DOHH2 (cell line): ENCODE measurements around the gene KRR1.

Experiments used
- H3F3A ChIP-seq: fragments of 200-600 bp; sonication (generic), shearing (Covaris generic); 2 replicates; pipeline ENCODE4 v1.6.0; 2016; ENCODE audit warnings: antibody characterized with exemption, mild to moderate bottlenecking; ENCODE audit not compliant: control insufficient read depth, insufficient read depth
- H3K27ac ChIP-seq: fragments of 200-600 bp; sonication (generic); 2 replicates; pipeline ENCODE4 v1.5.1; 2014; ENCODE audit warnings: low read depth, mild to moderate bottlenecking, low read length, moderate library complexity
- H3K27me3 ChIP-seq: fragments of 200-600 bp; sonication (generic); 2 replicates; pipeline ENCODE4 v1.6.1; 2014; ENCODE audit warnings: mild to moderate bottlenecking, low read length, mixed read lengths; ENCODE audit not compliant: control insufficient read depth
- H3K36me3 ChIP-seq: fragments of 200-600 bp; sonication (generic); 2 replicates; pipeline ENCODE4 v1.6.1; 2014; ENCODE audit warnings: mild to moderate bottlenecking, low read length, moderate library complexity, mixed read lengths; ENCODE audit not compliant: control insufficient read depth
- H3K4me1 ChIP-seq: fragments of 200-600 bp; sonication (generic); 2 replicates; pipeline ENCODE4 v1.6.1; 2014; ENCODE audit warnings: mild to moderate bottlenecking, low read length, mixed read lengths; ENCODE audit not compliant: control insufficient read depth
- H3K4me2 ChIP-seq: fragments of 200-600 bp; sonication (generic); 2 replicates; pipeline ENCODE4 v1.6.0; 2014; ENCODE audit warnings: mild to moderate bottlenecking, low read length, moderate library complexity
- H3K4me3 ChIP-seq: fragments of 200-600 bp; sonication (generic); 2 replicates; pipeline ENCODE4 v1.5.1; 2014; ENCODE audit warnings: mild to moderate bottlenecking, low read length, mixed read lengths
- H3K79me2 ChIP-seq: fragments of 200-600 bp; sonication (generic); 2 replicates; pipeline ENCODE4 v1.6.1; 2014; ENCODE audit warnings: mild to moderate bottlenecking, low read length, mixed read lengths; ENCODE audit not compliant: control insufficient read depth
- H3K9me2 ChIP-seq: fragments of 200-600 bp; sonication (generic); replicated peaks from 2 replicates; pipeline ENCODE4 v1.6.1; 2014; ENCODE audit warnings: mild to moderate bottlenecking, low read length, mixed read lengths; ENCODE audit not compliant: control insufficient read depth
- H3K9me3 ChIP-seq: fragments of 200-600 bp; sonication (generic); 2 replicates; pipeline ENCODE4 v1.6.1; 2014; ENCODE audit warnings: antibody characterized with exemption, low read length, mixed read lengths; ENCODE audit not compliant: control insufficient read depth, insufficient read depth
- H4K20me1 ChIP-seq: fragments of 200-600 bp; sonication (generic); 2 replicates; pipeline ENCODE4 v1.6.0; 2014; ENCODE audit warnings: low read depth, mild to moderate bottlenecking, antibody characterized with exemption, low read length, moderate library complexity; ENCODE audit not compliant: control insufficient read depth, insufficient read depth
- CTCF ChIP-seq: fragments of 200-600 bp; sonication (generic); IDR thresholded peaks from one replicate; pipeline ENCODE4 v1.5.1; 2014; ENCODE audit warnings: antibody characterized with exemption, mild to moderate bottlenecking, low read depth, low read length; ENCODE audit not compliant: poor library complexity, severe bottlenecking
- EZH2phosphoT487 ChIP-seq: fragments of 200-600 bp; sonication (generic); IDR thresholded peaks from 2 replicates; pipeline ENCODE4 v1.6.1; 2017; ENCODE audit warnings: borderline replicate concordance, mild to moderate bottlenecking, antibody characterized with exemption, low read length, moderate library complexity, mixed read lengths

Gene KRR1

GRCh38 chr12:75491169-75491568, 20.2 kb downstream of the KRR1 start:
- Histone ChIP-seq H3K79me2 (peaks cover 4% of the 10 kb centered on the region), H3K9me3 (no peaks in the 10 kb centered on the region), H3F3A (peaks cover 5% of the 10 kb centered on the region; the same call in 1 of the 2 replicates), H3K4me1 (peaks cover 9% of the 10 kb centered on the region), H3K36me3 (peaks cover 65% of the 10 kb centered on the region), H3K27ac (no peak overlapping the region), H3K4me3 (no peak overlapping the region), H3K27me3 (no peaks in the 10 kb centered on the region), H3K9me2 (no peaks in the 10 kb centered on the region), H3K4me2 (no peak overlapping the region), H4K20me1 (no peaks in the 10 kb centered on the region)
- TF ChIP-seq CTCF (no peak), EZH2phosphoT487 (no peak)

GRCh38 chr12:75489613-75490210, 21.7 kb downstream of the KRR1 start:
- Histone ChIP-seq H3K79me2 (peaks cover 15% of the 10 kb centered on the region), H3K27me3 (no peaks in the 10 kb centered on the region), H3K4me2 (no peak overlapping the region), H3K9me2 (no peaks in the 10 kb centered on the region), H3K27ac (no peak overlapping the region), H3K4me1 (peaks cover 5% of the 10 kb centered on the region), H4K20me1 (no peaks in the 10 kb centered on the region), H3K36me3 (peaks cover 63% of the 10 kb centered on the region), H3F3A (peaks cover 8% of the 10 kb centered on the region; the same call in 1 of the 2 replicates), H3K4me3 (no peak overlapping the region), H3K9me3 (no peaks in the 10 kb centered on the region)
- TF ChIP-seq CTCF (no peak), EZH2phosphoT487 (no peak)

- no peaks in the 10 kb centered on the region for H3K9me3 ChIP-seq
- peaks cover 10% of the 10 kb centered on the region; the same call in 1 of the 2 replicates for H3F3A ChIP-seq
- H4K20me1 ChIP-seq = no peaks in the 10 kb centered on the region
- no peak for TF ChIP-seq CTCF
- no peak for TF ChIP-seq EZH2phosphoT487
- H3K9me2 ChIP-seq = no peaks in the 10 kb centered on the region
- H3K4me2 ChIP-seq = no peak overlapping the region
- peaks cover 17% of the 10 kb centered on the region for H3K79me2 ChIP-seq
- H3K36me3 ChIP-seq = peaks cover 61% of the 10 kb centered on the region
- H3K4me1 ChIP-seq = peaks cover 11% of the 10 kb centered on the region
- no peak overlapping the region for H3K27ac ChIP-seq
- no peak overlapping the region for H3K4me3 ChIP-seq
- no peaks in the 10 kb centered on the region for H3K27me3 ChIP-seq
These were observed 22.2 kb downstream of the KRR1 start for GRCh38 chr12:75489187-75489586.
